Spleen (tissue), 11 donors: ENCODE data around the gene MGMT. TPM values are rescaled to one million over a fixed set of nuclear protein-coding genes. Genes with fewer than 3 reads are reported as not detected.

Experiments used
- DNase-seq: peaks from one replicate; pipeline ENCODE4 v3.0.0-alpha.2; 2020
- H3K27ac ChIP-seq, 8 donors: fragments of 200-600 bp; sonication (generic) in 7 of 8; 1 replicate in 4 of 8; 2 replicates in 4 of 8; pipeline versions ENCODE4 v1.5.0 to v1.8.0; 2016 to 2021; ENCODE audit warnings: inconsistent platforms in 4 of 8, mild to moderate bottlenecking in 4 of 8, moderate library complexity in 1 of 8
- H3K27me3 ChIP-seq, 7 donors: fragments of 200-600 bp; sonication (generic) in 6 of 7; replicated peaks in 1 of 7; 1 replicate in 4 of 7; 2 replicates in 3 of 7; pipeline versions ENCODE4 v1.5.0 to v1.8.0; 2016 to 2021; ENCODE audit warnings: inconsistent platforms in 3 of 7, mild to moderate bottlenecking in 1 of 7
- H3K36me3 ChIP-seq, 6 donors: fragments of 200-600 bp; sonication (generic) in 5 of 6; 1 replicate in 4 of 6; 2 replicates in 2 of 6; pipeline versions ENCODE4 v1.5.0 to v1.8.0; 2016 to 2021; ENCODE audit warnings: inconsistent platforms in 2 of 6
- H3K4me1 ChIP-seq, 6 donors: fragments of 200-600 bp; sonication (generic) in 5 of 6; 1 replicate in 3 of 6; 2 replicates in 3 of 6; pipeline versions ENCODE4 v1.5.0 to v1.8.0; 2016 to 2021; ENCODE audit warnings: inconsistent platforms in 3 of 6
- H3K4me3 ChIP-seq, 8 donors: fragments of 200-600 bp; sonication (generic) in 7 of 8; 1 replicate in 4 of 8; 2 replicates in 4 of 8; pipeline versions ENCODE4 v1.5.0 to v1.8.0; 2016 to 2021; ENCODE audit warnings: inconsistent platforms in 4 of 8, mild to moderate bottlenecking in 4 of 8, moderate library complexity in 2 of 8
- H3K9me3 ChIP-seq, 8 donors: fragments of 200-600 bp; sonication (generic) in 7 of 8; 1 replicate in 4 of 8; 2 replicates in 4 of 8; pipeline versions ENCODE4 v1.5.0 to v1.8.0; 2016 to 2021; ENCODE audit warnings: inconsistent platforms in 4 of 8
- POLR2A ChIP-seq, 3 donors: fragments of 450-650 bp; IDR thresholded peaks; one replicate each; pipeline ENCODE4 v1.5.1; 2017; ENCODE audit warnings: antibody characterized with exemption in 3 of 3, mild to moderate bottlenecking in 1 of 3
- POLR2AphosphoS5 ChIP-seq, 3 donors: sonication (generic); formaldehyde crosslinking; IDR thresholded peaks; one replicate each; pipeline ENCODE4 v1.5.1; 2017; ENCODE audit warnings: antibody characterized with exemption in 3 of 3
- WGBS, 5 donors: extraction: QIAGEN DNeasy Blood & Tissue Kit in 3 of 5; methylation state at CpG; one replicate each; pipeline versions ENCODE4 v1.1.5 to v1.1.7; 2013 to 2018; 5-methylcytosine and 5-hydroxymethylcytosine counted together
- intact Hi-C: fragments of 100-400 bp; cut with DNase I; formaldehyde crosslinking; loops from one replicate; pipeline ENCODE4 v1.15.0; 2023; ENCODE audit warnings: low total_unique reads
- polyA plus RNA-seq, 3 donors: library from polyadenylated mRNA; stranded (reverse); fragments of 200-250 nt; gene quantifications; one replicate each; pipeline ENCODE4 v1.2.1, GENCODE V29; 2013
- total RNA-seq, 7 donors: library from RNA; depleted of rRNA in 3 of 7; stranded (reverse); fragments of >200 nt in 3 of 7; fragmentation: NEBNext Ultra II Directional in 4 of 7; extraction: Animal tissue kit (Norgen Biotek cat#: 25700) in 4 of 7; gene quantifications; one replicate each; pipeline versions ENCODE4 v1.1.0 to v1.2.1, GENCODE V29; 2016 to 2021
- TF ChIP-seq, protein P1 (sequence below), 11 experiments: fragments of 200-600 bp in 7 of 11; fragments of 450-650 bp in 4 of 11; sonication (generic) in 4 of 11; IDR thresholded peaks in 8 of 11; conservative IDR thresholded peaks in 3 of 11; 1 replicate in 7 of 11; 2 replicates in 4 of 11; pipeline versions ENCODE4 v1.4.0 to v1.8.0; 2016 to 2021; ENCODE audit warnings: antibody characterized with exemption in 11 of 11, inconsistent platforms in 4 of 11, mild to moderate bottlenecking in 1 of 11
- donor health status: healthy with polysubstance abuse.
- donor health status: DM: no; HTN: no; CAD: no; lungs with moderate emphysema.
- donor health status: DM: no; HTN: no; CAD: no.
- donor health status: Bipolar disorder and iron deficiency.
- donor health status: healthy.
- donor health status: DM: no; HTN: no; CAD: no.
- donor health status: DM: yes; HTN: yes; CAD: no.

MGMT gene
- total and polyA plus RNA-seq, 10 donors = 14.3 to 33.4 (median 21.7) TPM

DNA sequence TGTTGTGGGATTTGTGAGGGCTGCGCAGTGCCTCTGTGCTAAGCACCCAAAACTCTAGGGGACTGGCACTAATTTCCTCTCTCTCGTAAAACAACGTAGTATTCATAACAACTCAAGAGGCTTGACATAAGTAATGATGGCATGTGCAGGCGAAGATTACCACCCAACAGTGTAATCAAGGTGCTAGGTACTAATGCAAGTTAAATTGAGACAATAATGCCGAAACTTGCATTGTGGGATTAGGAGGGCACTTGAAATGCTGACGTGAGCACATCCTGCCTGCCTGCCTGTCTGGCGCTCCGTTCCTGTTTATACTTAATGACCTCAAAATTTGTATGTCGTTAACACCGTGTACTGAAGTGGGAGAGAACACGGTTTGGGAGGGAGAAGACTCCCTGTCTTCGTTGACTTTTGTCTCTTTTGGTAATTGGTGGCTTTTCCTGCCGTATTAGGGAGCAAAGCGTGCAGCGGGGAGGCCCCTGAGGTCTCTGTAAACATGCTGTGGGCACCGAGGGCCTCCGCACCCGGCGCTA lies 139.0 kb downstream of the MGMT start:
- H3K9me3 ChIP-seq = no peaks in the 10 kb centered on the region
- no peak for DNase-seq
- peaks cover 0 to 13% (median 2%) of the 10 kb centered on the region in 6 donors for H3K4me1 ChIP-seq
- no peaks in the 10 kb centered on the region for H3K36me3 ChIP-seq
- peak overlapping the region in 3 of 8 donors; percentile 9 to 48 (median 11) for H3K4me3 ChIP-seq
- WGBS, 5 donors = 42 to 71% (median 51%) methylated on average over 19 of the region's 19 CpGs
- intact Hi-C loops = no loop called here
- peak overlapping the region in 4 of 8 donors; percentile 6 to 40 (median 22) for H3K27ac ChIP-seq
- peak in 1 of 3 donors; percentile 66 for TF ChIP-seq POLR2AphosphoS5 (IDR thresholded peaks at IDR 0.05)
- TF ChIP-seq, protein P1, sequence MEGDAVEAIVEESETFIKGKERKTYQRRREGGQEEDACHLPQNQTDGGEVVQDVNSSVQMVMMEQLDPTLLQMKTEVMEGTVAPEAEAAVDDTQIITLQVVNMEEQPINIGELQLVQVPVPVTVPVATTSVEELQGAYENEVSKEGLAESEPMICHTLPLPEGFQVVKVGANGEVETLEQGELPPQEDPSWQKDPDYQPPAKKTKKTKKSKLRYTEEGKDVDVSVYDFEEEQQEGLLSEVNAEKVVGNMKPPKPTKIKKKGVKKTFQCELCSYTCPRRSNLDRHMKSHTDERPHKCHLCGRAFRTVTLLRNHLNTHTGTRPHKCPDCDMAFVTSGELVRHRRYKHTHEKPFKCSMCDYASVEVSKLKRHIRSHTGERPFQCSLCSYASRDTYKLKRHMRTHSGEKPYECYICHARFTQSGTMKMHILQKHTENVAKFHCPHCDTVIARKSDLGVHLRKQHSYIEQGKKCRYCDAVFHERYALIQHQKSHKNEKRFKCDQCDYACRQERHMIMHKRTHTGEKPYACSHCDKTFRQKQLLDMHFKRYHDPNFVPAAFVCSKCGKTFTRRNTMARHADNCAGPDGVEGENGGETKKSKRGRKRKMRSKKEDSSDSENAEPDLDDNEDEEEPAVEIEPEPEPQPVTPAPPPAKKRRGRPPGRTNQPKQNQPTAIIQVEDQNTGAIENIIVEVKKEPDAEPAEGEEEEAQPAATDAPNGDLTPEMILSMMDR (IDR thresholded peaks at IDR 0.05 in 8 of 11, conservative IDR thresholded peaks at IDR 0.05 in 3 of 11) = no peak
- no peaks in the 10 kb centered on the region for H3K27me3 ChIP-seq

DNA sequence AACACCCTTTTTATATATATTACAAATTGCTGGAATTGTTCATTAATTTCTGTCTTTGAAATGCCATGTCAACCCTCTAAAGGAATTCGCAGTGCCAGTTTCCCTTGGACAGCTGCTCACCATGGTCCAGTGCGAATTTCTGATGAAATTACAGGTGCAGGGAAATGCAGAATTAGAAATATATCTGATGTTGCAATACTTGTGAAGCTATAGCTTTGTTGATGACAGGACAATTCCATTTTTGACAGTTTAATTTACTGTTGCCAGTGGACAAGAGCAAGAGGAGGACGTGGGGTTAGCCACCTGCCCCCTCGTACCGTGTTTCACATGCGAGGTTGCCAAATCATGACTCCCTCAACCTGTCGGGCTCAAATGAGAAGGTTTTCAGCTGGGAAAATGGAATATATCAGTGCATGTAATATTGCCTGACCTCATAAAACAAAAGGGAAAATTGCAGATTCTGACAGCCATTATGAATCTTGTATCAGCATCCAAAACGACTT lies 140.6 kb downstream of the MGMT start:
- intact Hi-C loops = no loop called here
- Histone ChIP-seq H3K27ac (no peak overlapping the region), H3K4me1 (peaks cover 0 to 14% (median 4%) of the 10 kb centered on the region in 6 donors), H3K9me3 (no peaks in the 10 kb centered on the region), H3K36me3 (peaks cover 0 to 4% (median 0%) of the 10 kb centered on the region in 6 donors), H3K27me3 (no peaks in the 10 kb centered on the region), H3K4me3 (no peak overlapping the region)
- DNase-seq = no peak
- 87 to 96% (median 92%) methylated on average over 8 of the region's 8 CpGs for WGBS, 5 donors
- TF ChIP-seq POLR2A (IDR thresholded peaks at IDR 0.05) = no peak
- TF ChIP-seq, protein P1 (IDR thresholded peaks at IDR 0.05 in 8 of 11, conservative IDR thresholded peaks at IDR 0.05 in 3 of 11) = no peak
- TF ChIP-seq POLR2AphosphoS5 (IDR thresholded peaks at IDR 0.05) = no peak

GRCh38 chr10:129608653-129609052 lies 141.6 kb downstream of the MGMT start:
- H3K9me3 ChIP-seq = no peaks in the 10 kb centered on the region
- no peaks in the 10 kb centered on the region for H3K27me3 ChIP-seq
- DNase-seq = no peak
- H3K36me3 ChIP-seq = peaks cover 0 to 4% (median 0%) of the 10 kb centered on the region in 6 donors
- intact Hi-C loops = no loop called here
- no peak overlapping the region for H3K4me3 ChIP-seq
- 94 to 97% (median 95%) methylated on average over 10 of the region's 10 CpGs for WGBS, 5 donors
- H3K4me1 ChIP-seq = peaks cover 0 to 14% (median 4%) of the 10 kb centered on the region in 6 donors
- no peak overlapping the region for H3K27ac ChIP-seq
- TF ChIP-seq, protein P1 (IDR thresholded peaks at IDR 0.05 in 8 of 11, conservative IDR thresholded peaks at IDR 0.05 in 3 of 11) = no peak
- TF ChIP-seq POLR2AphosphoS5 (IDR thresholded peaks at IDR 0.05) (no peak), POLR2A (IDR thresholded peaks at IDR 0.05) (no peak)

- H3K4me3 ChIP-seq = no peak overlapping the region
- H3K9me3 ChIP-seq = no peaks in the 10 kb centered on the region
- H3K27ac ChIP-seq = no peak overlapping the region
- WGBS, 5 donors = 95 to 98% (median 97%) methylated on average over 9 of the region's 9 CpGs
- no peaks in the 10 kb centered on the region for H3K27me3 ChIP-seq
- intact Hi-C loops = no loop called here
- peaks cover 0 to 14% (median 4%) of the 10 kb centered on the region in 6 donors for H3K4me1 ChIP-seq
- no peak for DNase-seq
- peaks cover 0 to 4% (median 0%) of the 10 kb centered on the region in 6 donors for H3K36me3 ChIP-seq
- TF ChIP-seq POLR2AphosphoS5 (IDR thresholded peaks at IDR 0.05) = no peak
- TF ChIP-seq, protein P1 (IDR thresholded peaks at IDR 0.05 in 8 of 11, conservative IDR thresholded peaks at IDR 0.05 in 3 of 11) = no peak
Measured at GRCh38 chr10:129609551-129609950, 142.5 kb downstream of the MGMT start.
